NCI-H1092 treated with DMSO at 0.1 percent for 48 hours (cell line): ENCODE measurements around the gene CNOT6L.

Experiments used
- DNase-seq: peaks from one replicate; lab custom pipeline; 2025; lab: John Stamatoyannopoulos, UW

Gene CNOT6L

GRCh38 chr4:77713884-77714283 lies 105.3 kb downstream of the CNOT6L start:
- DNase-seq: no peak

- no peak for DNase-seq
Measured at GRCh38 chr4:77712675-77713074, 106.5 kb downstream of the CNOT6L start.

GRCh38 chr4:77711469-77711868 lies 107.7 kb downstream of the CNOT6L start:
- DNase-seq: no peak

- no peak for DNase-seq
Measured at GRCh38 chr4:77710684-77711083, 108.5 kb downstream of the CNOT6L start.

DNA sequence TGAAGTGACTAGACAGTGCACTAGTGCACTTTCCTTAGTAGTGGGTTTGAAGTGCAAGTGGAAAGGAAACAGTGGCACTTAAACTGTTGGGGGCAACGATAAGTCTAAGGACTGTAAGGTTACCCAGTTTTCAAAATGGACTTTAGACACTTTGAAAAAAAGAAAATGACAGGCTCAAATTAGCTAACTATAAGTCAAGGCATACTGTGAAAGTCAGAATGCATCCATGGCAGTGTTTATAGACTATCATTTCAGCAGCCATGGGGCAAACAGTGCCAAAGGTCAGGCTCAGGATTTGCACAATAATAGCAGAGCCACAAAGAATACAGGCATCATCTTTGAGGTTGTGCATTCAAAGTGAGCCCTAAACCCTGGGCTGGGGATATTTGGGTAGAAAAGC lies 109.1 kb downstream of the CNOT6L start:
- no peak for DNase-seq

DNA sequence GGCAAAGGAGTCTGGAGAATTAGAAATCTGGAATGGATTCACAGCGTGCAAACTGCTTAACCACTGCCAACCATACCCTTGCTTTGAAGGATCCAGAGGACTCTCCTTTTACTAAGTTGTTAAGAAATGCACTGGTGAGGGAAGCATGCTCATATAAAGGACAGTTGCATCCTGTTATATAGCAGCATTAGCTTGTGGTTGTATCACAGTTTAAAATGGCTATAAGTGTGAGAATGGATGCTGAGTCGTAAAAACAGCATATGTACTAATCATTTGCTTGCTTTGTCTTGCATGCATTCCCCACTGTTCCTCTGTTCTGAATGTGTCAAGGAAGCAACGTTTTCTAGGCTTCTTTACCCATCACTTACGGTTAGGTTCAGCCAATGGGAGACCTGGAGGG lies 112.5 kb downstream of the CNOT6L start:
- DNase-seq: no peak

GRCh38 chr4:77703666-77704065 lies 115.5 kb downstream of the CNOT6L start:
- no peak for DNase-seq

DNA sequence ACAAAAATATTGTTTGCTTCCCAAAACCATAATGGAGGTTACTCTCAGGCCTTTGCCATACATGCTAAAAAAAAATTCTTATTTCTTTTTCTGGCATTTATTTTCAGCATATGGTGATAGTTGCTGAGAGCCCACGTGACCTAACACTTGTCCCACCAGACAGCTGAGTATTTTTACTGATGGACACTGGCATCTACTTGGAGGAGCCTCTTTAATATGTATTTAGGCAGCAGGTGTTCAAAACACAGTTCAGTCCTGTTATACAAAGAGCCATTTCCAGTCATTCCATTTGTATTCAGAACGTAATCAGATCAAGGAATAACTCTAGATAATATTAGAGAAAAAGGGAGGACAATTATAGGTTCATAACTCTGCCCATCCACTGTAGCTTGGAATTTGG lies 118.0 kb downstream of the CNOT6L start:
- no peak for DNase-seq

GRCh38 chr4:77699731-77700210 lies 119.4 kb downstream of the CNOT6L start:
- DNase-seq: no peak

DNA sequence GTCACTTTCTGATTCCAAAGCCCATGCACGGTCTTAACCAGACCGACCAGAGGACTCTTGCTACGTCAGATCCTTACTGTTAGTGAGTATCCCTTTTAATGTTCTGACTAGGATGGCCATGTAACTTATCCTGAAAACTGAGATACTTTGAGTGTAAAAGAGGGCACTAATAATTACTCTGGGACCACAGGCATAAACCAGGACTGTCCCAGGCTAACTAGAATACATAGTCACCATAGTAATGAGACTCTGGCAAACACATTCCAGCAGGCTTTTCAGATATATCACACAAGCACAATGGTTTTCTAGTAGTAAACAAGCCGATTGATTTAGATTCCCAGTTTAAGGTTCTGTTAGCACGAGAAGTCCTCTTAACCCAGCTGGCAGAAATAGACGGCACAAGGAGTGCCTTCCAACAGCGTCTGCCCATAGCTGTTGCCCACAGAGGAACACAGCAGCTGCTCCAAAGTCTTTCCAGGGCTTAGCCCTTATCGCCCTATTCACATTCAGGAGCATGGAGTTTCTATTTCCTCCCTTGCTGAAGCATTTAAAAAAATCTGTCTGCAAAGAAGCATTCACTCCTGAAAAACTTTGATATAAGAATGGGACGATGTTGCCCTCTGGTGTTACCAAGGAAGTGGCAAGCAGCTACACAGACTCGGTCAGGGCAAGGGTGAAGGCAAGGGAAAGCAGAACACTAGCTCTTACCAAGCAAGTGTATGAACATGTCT lies 121.1 kb downstream of the CNOT6L start:
- DNase-seq: peak; percentile 27

GRCh38 chr4:77695774-77696173 lies 123.4 kb downstream of the CNOT6L start:
- DNase-seq: no peak

- DNase-seq: no peak
Measured at GRCh38 chr4:77692847-77693432, 126.2 kb downstream of the CNOT6L start.

GRCh38 chr4:77681792-77682191 lies 137.4 kb downstream of the CNOT6L start:
- no peak for DNase-seq

DNA sequence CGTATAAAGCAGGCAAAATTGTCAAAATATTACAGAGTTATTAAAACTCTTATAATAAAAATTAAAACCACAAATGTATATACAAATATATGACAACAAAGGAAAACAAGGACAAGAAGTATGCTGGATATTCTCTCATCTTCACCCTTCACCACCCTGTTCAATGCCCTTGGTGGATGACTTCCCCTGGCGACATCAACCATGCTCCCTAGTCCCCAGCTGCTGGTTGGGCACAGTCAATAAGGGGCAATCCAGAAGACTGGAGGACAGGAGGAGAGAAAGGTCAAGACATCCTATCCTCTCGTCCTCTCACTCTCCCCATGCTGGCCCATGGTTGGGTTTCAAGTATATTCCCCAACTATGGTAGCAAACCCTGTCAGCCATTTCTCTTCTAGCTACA lies 142.3 kb downstream of the CNOT6L start:
- no peak for DNase-seq

DNA sequence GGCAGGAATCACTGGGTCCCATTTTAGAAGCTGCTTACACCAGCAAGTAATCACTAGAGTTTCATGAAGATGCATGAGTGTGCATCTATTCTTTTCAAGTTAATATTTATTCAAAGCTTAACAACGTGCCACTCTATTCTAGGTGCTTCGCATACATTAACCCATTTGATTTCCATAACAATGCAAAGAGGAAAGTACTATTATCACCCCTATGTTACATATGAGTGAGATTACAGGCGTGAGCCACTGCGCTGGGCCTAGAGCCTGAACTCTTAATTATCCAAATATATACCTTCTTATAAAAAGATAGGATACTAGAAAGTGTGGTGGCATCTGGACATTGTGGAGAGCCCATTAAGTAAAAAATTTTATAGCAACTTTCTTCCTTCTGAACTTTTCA lies 148.1 kb downstream of the CNOT6L start:
- DNase-seq: no peak

DNA sequence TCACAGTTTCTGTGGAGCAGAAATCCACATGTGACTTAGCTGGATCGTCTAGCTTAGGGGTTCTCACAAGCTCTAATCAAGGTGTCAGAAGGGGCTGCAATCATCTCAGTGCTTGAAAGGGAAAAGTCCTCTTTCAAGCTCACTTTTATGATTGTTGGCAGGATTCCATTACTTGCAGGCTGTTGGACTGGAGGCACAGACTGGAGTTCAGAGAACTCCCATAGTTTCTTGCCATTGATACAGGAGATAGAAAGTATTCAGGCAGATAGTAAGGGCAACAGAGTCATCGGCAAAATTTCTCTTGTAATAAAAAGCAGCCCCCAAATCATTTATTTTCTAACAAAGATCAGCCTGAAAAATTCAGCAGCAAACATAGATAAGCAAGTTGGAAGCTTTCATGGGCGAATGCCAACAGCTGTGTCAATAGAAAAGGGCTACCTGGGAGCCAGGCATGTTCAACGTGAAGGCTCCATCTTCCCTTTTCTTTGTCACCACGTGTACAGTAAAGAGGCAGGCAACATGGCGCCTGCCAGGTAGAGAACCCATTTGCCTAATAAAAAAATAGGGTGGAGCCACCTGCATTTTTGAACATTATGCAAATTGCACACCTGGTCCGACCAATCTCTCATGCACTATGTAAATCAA lies 149.1 kb downstream of the CNOT6L start:
- peak; percentile 59 for DNase-seq

DNA sequence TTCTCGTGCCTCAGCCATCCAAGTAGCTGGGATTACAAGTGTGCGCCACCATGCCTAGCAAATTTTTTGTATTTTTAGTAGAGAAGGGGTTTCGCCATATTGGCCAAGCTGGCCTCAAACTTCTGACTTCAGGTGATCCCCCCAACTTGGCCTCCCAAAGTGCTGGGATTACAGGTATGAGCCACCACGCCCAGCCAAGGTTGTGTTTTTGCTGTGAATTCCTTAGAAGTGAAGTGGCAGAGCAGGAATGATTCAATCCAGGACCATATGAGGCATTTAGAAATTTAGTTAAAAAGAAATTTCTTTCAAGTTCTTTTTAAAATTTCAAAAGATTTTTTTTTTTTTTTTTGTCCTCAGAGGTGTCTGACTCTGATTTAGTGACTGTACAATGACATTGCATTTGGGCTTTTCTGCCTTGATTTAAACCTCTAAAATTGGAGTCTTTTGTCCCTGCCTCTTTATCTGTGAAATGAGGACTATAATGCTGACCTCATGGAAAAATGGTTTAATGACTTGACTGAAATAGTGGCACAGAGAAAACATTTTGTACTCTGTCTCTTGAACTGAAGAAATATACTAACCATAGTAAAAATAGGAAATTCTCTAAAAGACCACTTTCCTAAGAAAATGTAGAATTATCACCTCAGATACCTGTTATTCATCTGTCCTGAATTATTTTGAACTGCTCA lies 153.6 kb downstream of the CNOT6L start:
- no peak for DNase-seq
